Left ventricle myocardium inferior (tissue), 1 donor: ENCODE data around the gene AHNAK. TPM values are rescaled to one million over a fixed set of nuclear protein-coding genes. Genes with fewer than 3 reads are reported as not detected.
"Not testable (repeated sequence)": the region's sequence is repeated elsewhere in the genome, so short reads cannot be mapped to it uniquely, and the experiment has no call there.

ENCODE experiments used
- DNase-seq: peaks from one replicate; pipeline ENCODE4 v3.0.0-alpha.2; 2020
- H3K27ac ChIP-seq: fragments of 200-600 bp; replicated peaks from 2 replicates; pipeline ENCODE4 v1.8.0; 2021
- H3K27me3 ChIP-seq: fragments of 200-600 bp; 2 replicates; pipeline ENCODE4 v1.8.0; 2021; ENCODE audit warnings: low read depth
- H3K36me3 ChIP-seq: fragments of 200-600 bp; 2 replicates; pipeline ENCODE4 v1.8.0; 2021
- H3K4me1 ChIP-seq: fragments of 200-600 bp; 2 replicates; pipeline ENCODE4 v1.8.0; 2021
- H3K4me3 ChIP-seq: fragments of 200-600 bp; 2 replicates; pipeline ENCODE4 v1.8.0; 2021; ENCODE audit warnings: mild to moderate bottlenecking, moderate library complexity
- H3K9me3 ChIP-seq: fragments of 200-600 bp; replicated peaks from 2 replicates; pipeline ENCODE4 v1.8.0; 2021
- intact Hi-C: fragments of 100-400 bp; cut with micrococcal nuclease; formaldehyde crosslinking; loops from one replicate; pipeline ENCODE4 v1.11.0; 2022
- total RNA-seq: library from RNA; stranded (reverse); fragmentation: NEBNext Ultra II Directional; extraction: Animal tissue kit (Norgen Biotek cat#: 25700); gene quantifications from one replicate; pipeline ENCODE4 v1.2.1, GENCODE V29; 2021
- TF ChIP-seq, protein P1 (sequence below): fragments of 200-600 bp; IDR thresholded peaks from 2 replicates; pipeline ENCODE4 v1.8.0; 2021; ENCODE audit warnings: antibody characterized with exemption, mild to moderate bottlenecking, borderline replicate concordance
- donor health status: DM: no; HTN: yes; CAD: no; lungs with severe emphysema.

AHNAK gene
- total RNA-seq, 1 donor from 2014 or later = 290 TPM

DNA sequence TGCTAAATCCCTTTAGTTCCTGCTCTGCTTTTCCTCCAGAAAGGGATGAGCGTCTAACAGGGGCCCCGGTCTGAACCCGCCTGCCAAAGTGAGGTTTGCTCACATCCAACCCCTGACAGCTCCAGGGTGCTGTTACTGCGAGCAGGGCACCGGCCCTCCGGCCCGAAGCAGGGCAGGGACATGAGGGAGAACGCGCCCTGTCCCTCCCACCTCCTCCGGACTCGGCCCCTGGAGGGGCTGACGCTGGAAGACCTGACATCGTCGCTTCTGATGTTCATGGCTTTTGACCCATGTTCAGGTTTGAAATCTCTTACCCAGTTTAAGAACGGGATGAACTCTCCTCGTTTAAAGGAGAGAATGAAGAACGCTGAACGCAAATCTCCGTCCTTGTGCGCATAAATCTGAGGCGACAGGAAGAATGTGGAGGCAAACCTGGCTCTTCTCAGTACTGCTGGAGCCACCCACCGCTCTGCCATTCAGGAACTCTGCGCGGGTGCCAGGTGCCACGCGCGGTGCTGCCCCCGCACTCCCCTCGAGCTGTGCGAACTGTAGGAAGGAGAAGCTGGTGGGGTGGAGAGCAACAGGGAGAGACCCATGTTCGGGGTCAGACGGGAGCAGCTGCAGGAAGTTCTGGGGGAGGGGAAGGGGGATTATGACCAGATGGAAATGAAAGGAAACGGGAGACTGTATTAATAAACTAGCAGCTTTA is 27.9 kb upstream of the AHNAK start:
- Histone ChIP-seq H3K36me3 (peaks cover 62% of the 10 kb centered on the region), H3K9me3 (no peaks in the 10 kb centered on the region), H3K4me3 (peak overlapping the region; percentile 94), H3K4me1 (peaks cover 76% of the 10 kb centered on the region), H3K27me3 (no peaks in the 10 kb centered on the region), H3K27ac (peak overlapping the region; percentile 94)
- TF ChIP-seq, protein P1, sequence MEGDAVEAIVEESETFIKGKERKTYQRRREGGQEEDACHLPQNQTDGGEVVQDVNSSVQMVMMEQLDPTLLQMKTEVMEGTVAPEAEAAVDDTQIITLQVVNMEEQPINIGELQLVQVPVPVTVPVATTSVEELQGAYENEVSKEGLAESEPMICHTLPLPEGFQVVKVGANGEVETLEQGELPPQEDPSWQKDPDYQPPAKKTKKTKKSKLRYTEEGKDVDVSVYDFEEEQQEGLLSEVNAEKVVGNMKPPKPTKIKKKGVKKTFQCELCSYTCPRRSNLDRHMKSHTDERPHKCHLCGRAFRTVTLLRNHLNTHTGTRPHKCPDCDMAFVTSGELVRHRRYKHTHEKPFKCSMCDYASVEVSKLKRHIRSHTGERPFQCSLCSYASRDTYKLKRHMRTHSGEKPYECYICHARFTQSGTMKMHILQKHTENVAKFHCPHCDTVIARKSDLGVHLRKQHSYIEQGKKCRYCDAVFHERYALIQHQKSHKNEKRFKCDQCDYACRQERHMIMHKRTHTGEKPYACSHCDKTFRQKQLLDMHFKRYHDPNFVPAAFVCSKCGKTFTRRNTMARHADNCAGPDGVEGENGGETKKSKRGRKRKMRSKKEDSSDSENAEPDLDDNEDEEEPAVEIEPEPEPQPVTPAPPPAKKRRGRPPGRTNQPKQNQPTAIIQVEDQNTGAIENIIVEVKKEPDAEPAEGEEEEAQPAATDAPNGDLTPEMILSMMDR = no peak
- intact Hi-C loops = no loop called here
- peak; percentile 41 for DNase-seq

- H3K36me3 ChIP-seq = peaks cover 62% of the 10 kb centered on the region
- DNase-seq = peak; percentile 97
- H3K4me3 ChIP-seq = peak within 1 kb of the TSS; percentile 94
- H3K27ac ChIP-seq = peak within 1 kb of the TSS; percentile 94
- no peaks in the 10 kb centered on the region for H3K27me3 ChIP-seq
- peaks cover 81% of the 10 kb centered on the region for H3K4me1 ChIP-seq
- H3K9me3 ChIP-seq = no peaks in the 10 kb centered on the region
- TF ChIP-seq, protein P1 = no peak
- intact Hi-C loops = no loop called here
Observed at GRCh38 chr11:62573592-62574362, 27.2 kb upstream of the AHNAK start, which contains the start of gene EEF1G. EEF1G (minus strand) TSS chr11:62573891; CDS start chr11:62573842, 49 bp downstream.

- intact Hi-C loops = no loop called here
- peaks cover 76% of the 10 kb centered on the region for H3K4me1 ChIP-seq
- H3K36me3 ChIP-seq = peaks cover 62% of the 10 kb centered on the region
- TF ChIP-seq, protein P1 = no peak
- no peak for DNase-seq
- no peaks in the 10 kb centered on the region for H3K27me3 ChIP-seq
- H3K4me3 ChIP-seq = peak overlapping the region; percentile 94
- peak overlapping the region; percentile 87 for H3K27ac ChIP-seq
- H3K9me3 ChIP-seq = no peaks in the 10 kb centered on the region
Observed at GRCh38 chr11:62573006-62573591, 26.5 kb upstream of the AHNAK start.

- no peak for DNase-seq
- Histone ChIP-seq H3K27ac (peak overlapping the region; percentile 87), H3K9me3 (no peaks in the 10 kb centered on the region), H3K4me1 (peaks cover 74% of the 10 kb centered on the region), H3K4me3 (peak overlapping the region; percentile 94), H3K36me3 (peaks cover 63% of the 10 kb centered on the region), H3K27me3 (no peaks in the 10 kb centered on the region)
- TF ChIP-seq, protein P1 = no peak
- intact Hi-C loops = no loop called here
Observed at GRCh38 chr11:62572431-62572830, 25.8 kb upstream of the AHNAK start.

GRCh38 chr11:62571493-62571892 is 24.9 kb upstream of the AHNAK start:
- H3K4me3 ChIP-seq, H3K27ac ChIP-seq, intact Hi-C loops, H3K9me3 ChIP-seq, DNase-seq, H3K27me3 ChIP-seq: not testable (repeated sequence)
- H3K36me3 ChIP-seq = peaks cover 63% of the 10 kb centered on the region
- H3K4me1 ChIP-seq = peaks cover 68% of the 10 kb centered on the region

DNA sequence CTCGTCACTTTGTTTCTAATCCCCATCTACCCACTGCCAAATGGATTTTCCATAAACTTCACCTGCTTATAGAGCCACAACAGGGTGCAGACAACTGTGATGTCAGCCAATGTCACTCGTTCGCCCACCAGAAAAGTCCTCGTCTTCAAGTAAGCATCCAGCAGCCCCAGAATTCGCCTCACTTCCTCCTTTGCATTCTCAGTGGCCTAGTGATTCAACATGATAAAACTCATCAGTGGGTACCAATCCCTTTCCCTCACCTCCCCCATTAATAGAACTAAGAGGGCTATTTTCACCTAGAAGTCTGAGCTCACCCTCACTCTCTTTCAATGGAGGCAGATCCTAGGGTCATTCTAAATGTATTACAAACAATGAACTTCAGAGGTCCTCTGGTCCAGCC is 24.3 kb upstream of the AHNAK start:
- Histone ChIP-seq H3K27ac (peak overlapping the region; percentile 9), H3K4me1 (peaks cover 62% of the 10 kb centered on the region), H3K36me3 (peaks cover 67% of the 10 kb centered on the region)
- DNase-seq, H3K27me3 ChIP-seq, H3K4me3 ChIP-seq, intact Hi-C loops, H3K9me3 ChIP-seq: not testable (repeated sequence)
